ENCODE results near the gene COL2A1.

The COL2A1 gene

GRCh38 chr12:48012070-48012469, 7.8 kb upstream of the COL2A1 start:
- no peak for DNase-seq (ENCODE audit: low read depth)

GRCh38 chr12:48010366-48010970, 6.2 kb upstream of the COL2A1 start:
- no peak for DNase-seq (ENCODE audit: low read depth)

- no peak for DNase-seq (ENCODE audit: low read depth)
Observed at GRCh38 chr12:48009471-48009870, 5.2 kb upstream of the COL2A1 start.

- DNase-seq (ENCODE audit: low read depth) = no peak
Observed at GRCh38 chr12:48008950-48009349, 4.7 kb upstream of the COL2A1 start.

- DNase-seq (ENCODE audit: low read depth) = no peak
Observed at GRCh38 chr12:48008349-48008748, 4.1 kb upstream of the COL2A1 start.

GRCh38 chr12:48007206-48007605, 2.9 kb upstream of the COL2A1 start:
- DNase-seq (ENCODE audit: low read depth) = no peak

- DNase-seq (ENCODE audit: low read depth) = no peak
Observed at GRCh38 chr12:48005750-48006021, 1.4 kb upstream of the COL2A1 start.

- no peak for DNase-seq (ENCODE audit: low read depth)
Observed at GRCh38 chr12:48005001-48005749, 899 bp upstream of the COL2A1 start.

GRCh38 chr12:48003226-48004052, 837 bp downstream of the COL2A1 start:
- no peak for DNase-seq (ENCODE audit: low read depth)

GRCh38 chr12:48002773-48003218, 1.5 kb downstream of the COL2A1 start:
- DNase-seq (ENCODE audit: low read depth) = no peak

GRCh38 chr12:48002414-48002730, 1.9 kb downstream of the COL2A1 start:
- DNase-seq (ENCODE audit: low read depth) = no peak

GRCh38 chr12:48001505-48002413, 2.5 kb downstream of the COL2A1 start:
- DNase-seq (ENCODE audit: low read depth) = no peak

- DNase-seq (ENCODE audit: low read depth) = peak; percentile 11
Observed at GRCh38 chr12:48000878-48001504, 3.3 kb downstream of the COL2A1 start.

GRCh38 chr12:47999816-48000215, 4.5 kb downstream of the COL2A1 start:
- DNase-seq (ENCODE audit: low read depth) = no peak

GRCh38 chr12:47997321-47997720, 7.0 kb downstream of the COL2A1 start:
- no peak for DNase-seq (ENCODE audit: low read depth)

GRCh38 chr12:47995981-47996401, 8.3 kb downstream of the COL2A1 start:
- DNase-seq (ENCODE audit: low read depth) = peak; percentile 53

- DNase-seq (ENCODE audit: low read depth) = no peak
Observed at GRCh38 chr12:47993491-47993890, 10.8 kb downstream of the COL2A1 start.

- DNase-seq (ENCODE audit: low read depth) = no peak
Observed at GRCh38 chr12:47992776-47993175, 11.5 kb downstream of the COL2A1 start.

GRCh38 chr12:47991106-47992061, 12.9 kb downstream of the COL2A1 start:
- no peak for DNase-seq (ENCODE audit: low read depth)

- no peak for DNase-seq (ENCODE audit: low read depth)
Observed at GRCh38 chr12:47990351-47991105, 13.7 kb downstream of the COL2A1 start.
